CD4-positive, alpha-beta memory T cell (primary cell): ENCODE data around the gene CCNA2. TPM values are rescaled to one million over a fixed set of nuclear protein-coding genes. Genes with fewer than 3 reads are reported as not detected.

ENCODE experiments used
- CTCF ChIA-PET: fragments of 350-600 bp; sonication (Branson Sonifier 250); formaldehyde crosslinking; loops from one replicate; lab custom pipeline; 2021; ENCODE audit warnings: inconsistent platforms; ENCODE audit not compliant: partially characterized antibody; lab: Charles Lee
- POLR2A ChIA-PET: fragments of 350-600 bp; sonication (Branson Sonifier 250); formaldehyde crosslinking; loops from one replicate; lab custom pipeline; 2021; ENCODE audit not compliant: partially characterized antibody; lab: Charles Lee
- DNase-seq, 5 donors: peaks; one replicate each; pipeline versions ENCODE4 v3.0.0 to v3.0.0-alpha.2; 2020 to 2022; ENCODE audit warnings: mixed read lengths in 1 of 5
- H3K27ac ChIP-seq: one replicate; pipeline ENCODE4 v1.7.0; 2013; ENCODE audit warnings: low read depth, low read length
- H3K27me3 ChIP-seq: 2 replicates; pipeline ENCODE4 v1.7.0; 2013; ENCODE audit warnings: mild to moderate bottlenecking, low read length, moderate library complexity; ENCODE audit not compliant: insufficient read depth
- H3K36me3 ChIP-seq: 2 replicates; pipeline ENCODE4 v1.7.0; 2013; ENCODE audit warnings: mild to moderate bottlenecking, low read length, moderate library complexity; ENCODE audit not compliant: insufficient read depth
- H3K4me1 ChIP-seq: 2 replicates; pipeline ENCODE4 v1.7.0; 2013; ENCODE audit warnings: mild to moderate bottlenecking, low read length, moderate library complexity; ENCODE audit not compliant: insufficient read depth
- H3K4me3 ChIP-seq, 2 donors: one replicate each; pipeline ENCODE4 v1.7.0; 2013; ENCODE audit warnings: low read length in 2 of 2, mild to moderate bottlenecking in 1 of 2
- H3K9me3 ChIP-seq, 2 donors: one replicate each; pipeline ENCODE4 v1.7.0; 2013; ENCODE audit warnings: low read length in 2 of 2, control low read depth in 1 of 2; ENCODE audit not compliant: control insufficient read depth in 1 of 2
- H3K27ac Mint-ChIP-seq, 7 donors: one replicate each; pipeline ENCODE4 v1.8.0; 2020 to 2021; ENCODE audit warnings: mixed read lengths in 7 of 7, mild to moderate bottlenecking in 6 of 7, inconsistent platforms in 3 of 7, moderate library complexity in 3 of 7
- H3K27me3 Mint-ChIP-seq, 2 donors: one replicate each; pipeline ENCODE4 v1.8.0; 2020 to 2021; ENCODE audit warnings: mixed read lengths in 2 of 2
- H3K36me3 Mint-ChIP-seq, 2 donors: one replicate each; pipeline ENCODE4 v1.8.0; 2020 to 2021; ENCODE audit warnings: mixed read lengths in 2 of 2, inconsistent platforms in 1 of 2, mild to moderate bottlenecking in 1 of 2
- H3K4me1 Mint-ChIP-seq, 4 donors: one replicate each; pipeline ENCODE4 v1.8.0; 2020 to 2021; ENCODE audit warnings: mixed read lengths in 4 of 4, mild to moderate bottlenecking in 1 of 4
- H3K4me3 Mint-ChIP-seq, 8 donors: one replicate each; pipeline ENCODE4 v1.8.0; 2020 to 2021; ENCODE audit warnings: mixed read lengths in 8 of 8, mild to moderate bottlenecking in 7 of 8, moderate library complexity in 6 of 8, inconsistent platforms in 3 of 8
- H3K9me3 Mint-ChIP-seq, 8 donors: one replicate each; pipeline ENCODE4 v1.8.0; 2020 to 2021; ENCODE audit warnings: mixed read lengths in 8 of 8, mild to moderate bottlenecking in 5 of 8, inconsistent platforms in 3 of 8, moderate library complexity in 1 of 8
- intact Hi-C: fragments of 100-400 bp; cut with micrococcal nuclease; formaldehyde crosslinking; loops from one replicate; pipeline ENCODE4 v1.15.1; 2023
- polyA plus RNA-seq, 2 donors: library from polyadenylated mRNA; unstranded; fragments of 300-500 nt; fragmentation: Illumina TruSeq; gene quantifications; one replicate each; pipeline ENCODE4 v1.2.3, GENCODE V29; 2021
- total RNA-seq, 2 experiments: library from RNA; stranded (reverse); gene quantifications; one replicate each; pipeline ENCODE4 v1.2.3, GENCODE V29; 2021

CCNA2 gene
- total and polyA plus RNA-seq, 4 experiments from 2014 or later = 0.34 to 1.4 (median 1.2) TPM; not detected in 1

DNA sequence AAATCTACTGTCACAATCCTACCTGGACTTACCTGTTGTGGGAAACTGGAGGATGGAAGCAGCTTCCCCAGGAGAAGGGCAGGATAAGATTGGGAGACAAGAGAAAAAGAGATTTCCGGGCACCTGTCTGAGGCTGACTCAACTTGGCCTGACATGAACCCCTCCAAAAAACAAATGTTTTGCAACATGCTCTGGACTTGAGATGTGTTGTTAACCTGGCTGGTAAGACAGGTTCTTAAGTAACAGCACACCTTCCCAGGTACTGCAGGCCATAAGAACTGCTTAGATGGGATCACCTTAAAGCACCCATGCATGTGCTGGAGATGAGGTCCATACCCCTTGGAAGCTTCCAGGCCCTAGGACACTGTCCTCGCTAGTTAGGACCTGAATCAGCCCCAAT lies 54.3 kb downstream of the CCNA2 start:
- Mint-ChIP-seq H3K4me1 (peaks cover 2 to 7% (median 6%) of the 10 kb centered on the region in 4 donors), H3K4me3 (no peak overlapping the region), H3K27me3 (peaks cover 21 to 24% of the 10 kb centered on the region in 2 donors), H3K27ac (no peak overlapping the region), H3K9me3 (peaks cover 0 to 2% (median 0%) of the 10 kb centered on the region in 8 donors), H3K36me3 (no peaks in the 10 kb centered on the region)
- DNase-seq = no peak
- Histone ChIP-seq H3K9me3 (no peaks in the 10 kb centered on the region), H3K4me3 (no peak overlapping the region), H3K36me3 (no peaks in the 10 kb centered on the region), H3K4me1 (no peaks in the 10 kb centered on the region), H3K27me3 (peaks cover 11% of the 10 kb centered on the region), H3K27ac (no peak overlapping the region)
- POLR2A ChIA-PET = no interaction called here
- intact Hi-C loops = no loop called here
- CTCF ChIA-PET = no interaction called here

DNA sequence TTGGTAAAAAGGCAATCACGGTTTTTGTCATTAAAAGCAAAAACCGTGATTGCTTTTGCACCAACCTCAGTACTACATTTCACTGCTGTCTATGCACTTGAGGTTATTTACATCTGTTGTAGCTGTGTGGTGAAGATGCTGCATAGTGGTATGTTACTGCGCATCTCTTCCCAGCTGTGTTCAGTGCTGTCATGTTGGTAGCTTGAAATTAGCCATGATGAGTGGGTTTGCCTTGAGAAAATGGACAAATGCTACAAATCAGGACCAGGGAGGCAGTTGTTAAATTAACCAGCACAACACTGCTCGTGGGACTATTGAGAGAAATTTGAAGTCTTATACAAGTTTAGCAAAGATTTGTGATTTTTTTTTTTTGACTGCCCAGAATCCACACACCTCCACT lies 56.5 kb downstream of the CCNA2 start:
- H3K4me3 Mint-ChIP-seq = no peak overlapping the region
- peaks cover 38 to 39% of the 10 kb centered on the region in 2 donors for H3K27me3 Mint-ChIP-seq
- H3K4me1 ChIP-seq = no peaks in the 10 kb centered on the region
- no peak overlapping the region for H3K27ac ChIP-seq
- no peaks in the 10 kb centered on the region for H3K9me3 ChIP-seq
- intact Hi-C loops = no loop called here
- H3K36me3 ChIP-seq = no peaks in the 10 kb centered on the region
- no peak for DNase-seq
- ChIA-PET POLR2A (no interaction called here), CTCF (interaction anchor here (1.2 kb wide), 1 partner anchor 39 kb away, joined by 3 read pairs; no protein-coding TSS in a partner anchor)
- no peak overlapping the region for H3K4me3 ChIP-seq
- no peak overlapping the region for H3K27ac Mint-ChIP-seq
- H3K27me3 ChIP-seq = peaks cover 16% of the 10 kb centered on the region
- H3K36me3 Mint-ChIP-seq = no peaks in the 10 kb centered on the region
- peaks cover 0 to 2% (median 0%) of the 10 kb centered on the region in 8 donors for H3K9me3 Mint-ChIP-seq
- peaks cover 4 to 13% (median 10%) of the 10 kb centered on the region in 4 donors for H3K4me1 Mint-ChIP-seq

Other genes with a start within 250 kb of the CCNA2 start
- gene ANXA5, start 126.9 kb downstream of the CCNA2 start, total RNA-seq = 10 to 100 TPM; 70.7 to 77.0 TPM
- 100 to 1,000 TPM; 202 to 316 TPM for gene ANXA5, start 126.9 kb downstream of the CCNA2 start, polyA plus RNA-seq
- gene SMIM43, start 58.7 kb downstream of the CCNA2 start, total RNA-seq = not detected
- gene SMIM43, start 58.7 kb downstream of the CCNA2 start, polyA plus RNA-seq = not detected
- gene EXOSC9, start 22.6 kb downstream of the CCNA2 start, total RNA-seq = 10 to 100 TPM; 43.0 to 45.4 TPM
- 10 to 100 TPM; 40.6 to 45.1 TPM for gene EXOSC9, start 22.6 kb downstream of the CCNA2 start, polyA plus RNA-seq
- gene BBS7, start 46.6 kb upstream of the CCNA2 start, total RNA-seq = 10 to 100 TPM in 1 of 2 experiments, 1 to 10 TPM in 1; 8.8 to 10.1 TPM
- 1 to 10 TPM; 5.8 to 9.6 TPM for gene BBS7, start 46.6 kb upstream of the CCNA2 start, polyA plus RNA-seq
- gene TRPC3, start 128.2 kb upstream of the CCNA2 start, total RNA-seq = not detected
- not detected for gene TRPC3, start 128.2 kb upstream of the CCNA2 start, polyA plus RNA-seq